Measurements from ENCODE around the gene F7.
"Not testable (repeated sequence)": the region's sequence is repeated elsewhere in the genome, so short reads cannot be mapped to it uniquely, and the experiment has no call there.

The F7 gene

DNA sequence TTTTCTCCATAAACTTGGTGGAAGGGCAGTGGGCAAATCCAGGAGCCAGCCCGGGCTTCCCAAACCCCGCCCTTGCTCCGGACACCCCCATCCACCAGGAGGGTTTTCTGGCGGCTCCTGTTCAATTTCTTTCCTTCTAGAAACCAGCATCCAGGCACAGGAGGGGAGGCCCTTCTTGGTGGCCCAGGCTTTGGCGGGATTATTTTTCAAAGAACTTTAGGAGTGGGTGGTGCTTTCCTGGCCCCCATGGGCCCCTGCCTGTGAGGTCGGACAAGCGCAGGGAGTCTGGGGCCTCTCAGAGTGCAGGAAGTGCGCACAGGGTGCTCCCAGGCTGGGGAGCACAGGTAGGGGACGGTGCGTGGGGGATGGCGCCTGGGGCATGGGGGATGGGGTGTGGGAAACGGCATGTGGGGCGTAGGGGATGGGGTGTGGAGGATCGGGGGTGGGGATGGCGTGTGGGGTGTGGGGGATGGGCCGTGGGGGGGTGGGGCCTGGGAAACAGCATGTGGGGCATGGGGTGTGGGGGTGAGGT is 396 bp downstream of the F7 start:
- no peak for DNase-seq

DNA sequence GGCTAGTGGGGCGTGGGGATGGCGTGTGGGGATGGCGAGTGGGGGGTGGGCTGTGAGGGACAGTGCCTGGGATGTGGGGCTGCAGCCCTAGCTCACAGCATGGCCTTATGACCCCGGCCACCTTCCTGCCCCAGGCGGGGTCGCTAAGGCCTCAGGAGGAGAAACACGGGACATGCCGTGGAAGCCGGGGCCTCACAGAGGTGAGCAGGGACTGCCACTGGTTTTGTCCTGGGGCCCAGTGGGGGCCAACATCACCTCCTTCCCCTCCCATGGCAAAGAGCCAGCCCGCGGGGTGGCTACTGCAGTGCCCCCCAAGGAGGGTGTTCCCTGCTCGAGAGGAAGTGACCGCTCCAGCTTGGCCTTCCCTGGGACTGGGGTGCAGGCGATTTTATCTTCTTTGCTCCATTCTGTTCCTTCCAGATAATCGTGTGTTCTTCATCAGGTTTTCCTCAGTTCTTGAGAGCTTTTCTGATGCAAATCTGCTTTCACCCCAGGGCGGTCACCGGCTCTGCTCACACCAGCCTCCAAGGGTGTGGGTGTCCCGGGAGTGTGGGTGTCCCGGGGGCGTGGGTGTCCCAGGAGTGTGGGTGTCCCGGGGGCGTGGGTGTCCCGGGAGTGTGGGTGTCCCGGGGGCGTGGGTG is 1.2 kb downstream of the F7 start:
- no peak for DNase-seq

DNA sequence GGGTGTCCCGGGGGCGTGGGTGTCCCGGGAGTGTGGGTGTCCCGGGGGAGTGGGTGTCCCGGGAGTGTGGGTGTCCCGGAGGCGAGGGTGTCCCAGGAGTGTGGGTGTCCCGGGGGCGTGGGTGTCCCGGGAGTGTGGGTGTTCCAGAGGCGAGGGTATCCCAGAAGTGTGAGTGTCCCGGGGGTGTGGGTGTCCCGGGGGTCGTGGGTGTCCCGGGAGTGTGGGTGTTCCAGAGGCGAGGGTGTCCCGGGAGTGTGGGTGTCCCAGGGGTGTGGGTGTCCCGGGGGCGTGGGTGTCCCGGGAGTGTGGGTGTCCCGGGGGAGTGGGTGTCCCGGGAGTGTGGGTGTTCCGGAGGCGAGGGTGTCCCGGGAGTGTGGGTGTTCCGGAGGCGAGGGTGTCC is 2.9 kb downstream of the F7 start:
- DNase-seq: not testable (repeated sequence)

DNA sequence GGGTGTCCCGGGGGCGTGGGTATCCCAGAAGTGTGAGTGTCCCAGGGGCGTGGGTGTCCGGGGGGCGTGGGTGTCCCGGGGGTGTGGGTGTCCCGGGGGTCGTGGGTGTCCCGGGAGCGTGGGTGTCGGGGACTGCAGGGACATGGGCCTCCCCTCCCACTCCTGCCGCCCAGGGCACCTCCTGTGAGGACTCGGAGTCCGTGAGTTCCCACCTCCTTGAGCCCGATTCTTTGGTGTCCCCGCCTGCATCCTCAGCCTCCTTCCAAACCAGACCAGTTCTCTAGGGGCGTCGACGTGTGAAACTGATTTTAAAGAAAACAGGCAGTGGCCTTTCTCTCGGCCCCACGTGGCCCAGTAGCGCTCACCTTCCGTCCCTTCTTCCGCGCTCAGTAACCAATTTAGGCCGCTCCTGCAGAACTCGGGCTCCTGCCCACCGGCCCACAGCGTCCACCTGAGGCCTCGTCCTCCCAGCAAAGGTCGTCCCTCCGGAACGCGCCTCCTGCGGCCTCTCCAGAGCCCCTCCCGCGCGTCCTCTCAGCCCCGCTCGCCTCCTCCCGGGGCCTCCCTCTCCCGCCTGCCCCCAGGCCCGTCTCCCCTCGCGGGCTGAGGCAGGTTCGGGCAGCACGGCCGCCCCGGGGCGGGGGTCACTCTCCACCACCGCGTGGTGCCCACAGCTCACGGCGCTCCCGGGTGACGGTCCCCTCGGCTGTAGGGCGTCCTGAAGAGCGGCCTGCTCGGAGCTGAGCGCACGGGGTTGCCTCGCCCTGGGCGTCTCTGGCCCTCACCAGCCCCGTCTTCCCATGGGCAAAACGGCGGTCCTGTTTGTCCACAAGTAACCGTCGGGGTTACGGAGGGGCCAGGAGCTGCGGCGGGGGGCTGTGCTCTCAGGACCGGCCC is 3.8 kb downstream of the F7 start:
- DNase-seq: no peak

DNA sequence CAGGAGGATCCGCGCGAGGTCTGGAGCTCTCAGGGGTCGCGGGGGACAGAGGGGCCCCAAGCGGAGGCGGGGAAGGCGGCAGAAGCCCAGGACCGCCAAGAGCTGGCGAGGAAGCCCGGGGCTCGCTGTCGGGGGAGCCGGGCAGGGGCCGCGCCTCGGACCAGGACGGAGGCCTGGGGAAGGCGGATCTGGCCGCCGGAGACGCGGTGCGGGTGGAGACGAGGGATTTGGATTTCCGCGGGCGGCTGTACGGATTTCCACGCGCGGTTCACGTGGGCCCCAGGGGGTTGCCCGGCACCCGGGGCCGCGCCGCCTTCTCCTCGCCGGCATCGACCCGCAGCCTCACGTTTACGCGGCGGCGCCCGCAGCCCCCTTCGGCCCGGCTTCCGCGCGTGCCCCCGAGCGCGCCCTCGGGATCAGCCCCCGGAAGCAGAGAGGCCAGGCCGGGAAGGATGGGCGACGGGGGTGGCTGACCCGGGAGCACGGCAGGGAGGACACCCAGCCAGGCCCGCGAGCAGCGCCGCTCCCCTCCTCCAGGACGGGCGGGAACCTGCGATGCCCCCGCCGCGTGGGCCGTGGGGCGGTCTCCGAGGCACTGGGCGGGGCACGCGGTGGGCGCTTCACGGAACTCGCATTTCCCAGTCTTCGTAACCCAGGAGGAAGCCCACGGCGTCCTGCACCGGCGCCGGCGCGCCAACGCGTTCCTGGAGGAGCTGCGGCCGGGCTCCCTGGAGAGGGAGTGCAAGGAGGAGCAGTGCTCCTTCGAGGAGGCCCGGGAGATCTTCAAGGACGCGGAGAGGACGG is 4.7 kb downstream of the F7 start:
- DNase-seq: peak; percentile 23

DNA sequence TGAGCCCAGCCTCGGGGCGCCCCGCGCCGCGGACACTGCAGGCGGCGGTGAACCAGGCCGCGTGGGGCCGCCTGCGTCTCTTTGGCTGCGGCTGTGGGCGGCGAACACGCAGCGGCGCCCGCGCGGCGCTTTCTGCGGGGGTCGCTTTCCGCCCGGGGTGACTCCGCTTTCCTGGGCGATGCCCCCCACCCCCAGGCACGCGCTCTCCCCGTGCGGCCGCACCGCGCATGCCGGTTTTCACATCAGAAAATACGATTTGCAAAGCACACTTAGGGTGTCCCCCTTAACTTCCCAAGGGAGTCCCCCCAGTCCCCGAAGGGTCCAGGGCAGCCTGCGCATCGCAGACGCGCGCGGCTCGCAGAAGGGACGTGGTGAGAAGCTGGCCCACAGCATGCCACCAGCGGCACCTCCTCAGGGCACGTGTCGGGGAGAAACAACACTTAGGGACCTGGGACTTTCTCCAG is 5.3 kb downstream of the F7 start:
- no peak for DNase-seq

DNA sequence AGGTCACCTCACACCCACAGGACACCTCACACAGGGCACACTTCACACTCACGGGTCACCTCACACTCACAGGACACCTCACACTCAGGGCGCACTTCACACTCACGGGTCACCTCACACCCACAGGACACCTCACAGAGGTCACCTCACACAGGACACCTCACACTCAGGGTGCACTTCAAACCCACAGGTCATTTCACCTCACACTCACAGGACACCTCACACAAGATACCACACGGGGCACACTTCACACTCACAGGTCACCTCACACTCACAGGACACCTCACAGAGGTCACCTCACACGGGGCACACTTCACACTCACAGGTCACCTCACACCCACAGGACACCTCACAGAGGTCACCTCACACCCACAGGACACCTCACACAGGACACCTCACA is 6.2 kb downstream of the F7 start:
- DNase-seq: not testable (repeated sequence)

DNA sequence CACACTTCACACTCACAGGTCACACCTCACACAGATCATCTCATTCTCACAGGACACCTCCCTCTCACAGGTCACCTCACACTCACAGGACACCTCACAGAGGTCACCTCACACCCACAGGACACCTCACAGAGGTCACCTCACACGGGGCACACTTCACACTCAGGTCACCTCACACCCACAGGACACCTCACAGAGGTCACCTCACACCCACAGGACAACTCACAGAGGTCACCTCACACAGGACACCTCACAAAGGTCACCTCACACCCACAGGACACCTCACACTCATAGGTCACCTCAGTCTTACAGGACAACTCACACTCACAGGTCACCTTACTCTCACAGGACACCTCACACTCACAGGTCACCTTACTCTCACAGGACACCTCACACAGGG is 6.9 kb downstream of the F7 start:
- DNase-seq: not testable (repeated sequence)

DNA sequence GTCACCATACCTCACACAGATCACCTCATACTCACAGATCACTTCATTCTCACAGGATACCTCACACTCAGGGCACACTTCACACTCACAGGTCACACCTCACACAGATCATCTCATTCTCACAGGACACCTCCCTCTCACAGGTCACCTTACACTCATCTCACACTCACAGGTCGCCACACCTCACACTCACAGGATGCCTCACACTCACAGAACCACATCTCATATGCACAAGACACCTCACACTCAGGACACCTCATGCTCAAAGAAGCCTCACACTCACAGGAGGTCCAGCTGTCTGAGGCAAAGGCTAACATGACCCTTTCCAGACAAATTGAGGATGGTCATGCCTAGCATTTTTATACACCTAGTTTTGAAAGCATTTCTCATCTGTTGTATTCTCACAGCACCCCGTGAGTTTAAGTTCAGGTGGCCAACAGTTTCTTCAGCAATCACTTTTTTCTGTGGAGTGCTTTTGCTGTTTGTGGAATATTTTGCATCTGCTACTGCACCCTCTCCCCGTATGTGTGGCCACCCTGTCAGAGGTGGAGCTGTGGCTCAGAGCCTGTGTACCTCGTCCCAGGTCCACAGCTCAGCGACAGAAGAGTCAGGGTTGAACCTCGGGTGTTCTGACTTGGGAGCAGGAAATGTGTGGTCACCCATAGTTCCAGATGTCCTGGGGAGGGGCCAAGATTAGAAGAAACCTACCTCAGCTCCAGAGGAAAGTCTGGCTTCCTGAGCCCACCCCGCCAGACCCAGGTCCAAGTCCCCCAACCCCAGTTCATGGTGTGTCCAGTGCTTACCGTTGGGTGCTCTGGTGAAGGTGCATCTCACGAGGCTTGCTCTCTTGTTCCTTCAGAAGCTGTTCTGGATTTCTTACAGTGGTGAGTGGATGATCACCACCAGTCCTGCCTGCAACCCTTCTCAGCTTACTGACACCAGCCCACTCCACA is 7.6 kb downstream of the F7 start:
- no peak for DNase-seq

DNA sequence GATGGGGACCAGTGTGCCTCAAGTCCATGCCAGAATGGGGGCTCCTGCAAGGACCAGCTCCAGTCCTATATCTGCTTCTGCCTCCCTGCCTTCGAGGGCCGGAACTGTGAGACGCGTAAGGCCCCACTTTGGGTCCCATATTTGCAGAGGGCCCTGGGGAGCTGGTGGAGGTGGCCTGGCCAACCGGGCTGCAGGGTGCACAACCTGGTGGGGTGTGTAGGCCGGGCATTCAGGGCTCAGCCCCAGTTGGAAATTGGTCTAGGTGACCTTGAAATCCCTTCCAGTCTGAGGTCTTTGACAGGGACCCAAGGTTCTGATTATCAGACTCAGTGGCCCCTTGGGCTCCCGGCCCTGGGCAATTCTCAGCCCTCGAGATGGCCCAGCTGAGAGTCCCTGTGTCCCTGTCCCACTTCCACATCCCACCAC is 8.3 kb downstream of the F7 start:
- DNase-seq: no peak

DNA sequence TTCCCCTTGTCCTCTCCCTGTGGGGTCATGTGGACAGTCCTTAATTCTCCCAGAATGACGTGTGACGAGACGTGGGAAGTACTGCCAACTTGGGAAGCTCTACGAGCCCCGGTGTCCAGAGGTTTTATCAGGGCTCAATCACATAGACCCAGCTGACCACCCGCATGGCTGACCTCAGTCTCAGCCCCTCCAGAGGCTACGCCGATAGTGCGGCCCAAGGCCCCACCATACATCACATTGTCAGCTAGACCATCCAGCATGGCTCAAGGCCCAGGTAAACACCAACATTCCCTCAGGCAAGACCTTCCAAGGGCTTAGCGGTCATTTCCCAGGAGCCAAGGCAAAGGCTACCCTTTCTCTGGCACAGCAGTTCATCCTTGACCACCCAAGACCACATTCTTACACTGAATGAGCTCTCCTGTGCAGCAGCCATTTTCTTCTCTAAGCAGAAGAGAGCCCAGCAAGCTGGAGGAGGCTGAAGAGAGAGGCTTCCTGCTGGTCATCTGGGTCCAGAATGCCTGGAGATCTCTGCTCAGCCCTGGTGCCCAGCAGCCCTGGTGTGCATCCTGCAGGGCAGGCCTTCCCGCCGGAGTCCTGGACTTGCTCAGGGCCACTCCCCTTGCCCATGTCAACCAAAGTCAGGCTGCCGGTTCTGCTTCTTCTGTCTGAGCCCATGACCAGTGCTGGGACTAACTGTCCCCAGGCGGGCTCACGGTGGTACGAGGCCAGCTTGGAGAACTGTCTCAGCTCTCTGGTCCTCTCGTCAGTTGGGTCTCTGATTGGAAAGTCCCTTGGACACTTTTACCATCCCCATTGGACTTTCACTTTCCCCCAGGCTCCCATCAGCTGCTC is 9.1 kb downstream of the F7 start:
- DNase-seq: no peak

DNA sequence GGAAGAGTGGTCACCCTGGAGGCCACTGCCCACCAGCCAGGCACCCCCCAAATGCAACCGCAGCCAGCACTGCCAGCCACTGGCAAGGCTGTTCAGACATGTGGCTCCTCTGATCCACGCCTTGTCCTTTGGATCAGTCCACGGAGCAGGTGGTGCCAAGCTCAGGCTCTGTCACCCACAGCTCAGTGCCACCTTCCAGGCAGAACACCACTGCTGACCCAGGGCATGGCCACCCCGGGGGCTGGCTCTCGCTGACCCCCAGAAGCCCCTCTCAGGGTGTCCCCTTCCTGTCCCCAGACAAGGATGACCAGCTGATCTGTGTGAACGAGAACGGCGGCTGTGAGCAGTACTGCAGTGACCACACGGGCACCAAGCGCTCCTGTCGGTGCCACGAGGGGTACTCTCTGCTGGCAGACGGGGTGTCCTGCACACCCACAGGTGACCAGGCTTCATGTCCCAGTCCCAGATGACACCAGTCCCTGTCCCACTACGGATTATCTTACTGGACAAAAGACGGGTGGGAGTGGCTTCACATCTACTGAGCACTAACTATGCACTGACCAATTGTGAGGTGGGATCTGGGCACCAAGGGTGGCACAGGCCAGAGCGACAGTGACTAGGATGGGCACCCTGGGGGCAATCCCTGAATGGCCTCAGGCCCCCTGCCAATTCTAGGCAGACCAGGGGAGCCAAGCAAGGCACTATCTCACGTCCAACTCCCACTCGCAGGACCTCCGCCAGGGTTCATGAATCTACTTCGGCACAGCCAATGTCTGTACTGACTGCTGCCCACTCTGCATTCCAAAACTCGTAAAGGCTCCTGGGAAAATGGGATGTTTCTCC is 10.0 kb downstream of the F7 start:
- DNase-seq: no peak

DNA sequence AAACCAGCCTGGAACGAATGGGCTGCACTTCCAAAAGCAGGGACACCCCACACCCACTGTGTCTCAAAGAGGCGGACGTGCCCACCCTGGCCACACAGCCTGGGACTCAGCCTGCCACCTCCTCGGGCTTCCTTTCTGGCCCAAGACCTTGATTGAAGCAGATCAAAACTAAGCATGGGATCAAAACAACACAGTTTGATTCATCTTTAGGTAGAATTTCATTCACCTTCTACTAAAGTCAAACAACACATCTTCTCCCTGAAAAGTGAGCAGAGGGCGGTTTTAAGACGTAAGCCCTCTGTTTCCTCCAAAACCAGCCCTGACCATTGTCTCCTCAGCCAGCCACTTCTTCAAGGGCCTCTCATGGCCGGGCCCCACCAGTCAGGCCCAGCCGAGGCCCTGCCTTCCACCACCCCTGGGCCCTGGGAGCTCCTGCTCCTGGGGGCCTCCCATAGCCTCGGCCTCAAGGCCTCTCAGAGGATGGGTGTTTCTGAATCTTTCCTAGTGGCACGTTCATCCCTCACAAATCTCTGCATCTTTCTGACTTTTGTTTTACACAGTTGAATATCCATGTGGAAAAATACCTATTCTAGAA is 10.7 kb downstream of the F7 start:
- DNase-seq: no peak

DNA sequence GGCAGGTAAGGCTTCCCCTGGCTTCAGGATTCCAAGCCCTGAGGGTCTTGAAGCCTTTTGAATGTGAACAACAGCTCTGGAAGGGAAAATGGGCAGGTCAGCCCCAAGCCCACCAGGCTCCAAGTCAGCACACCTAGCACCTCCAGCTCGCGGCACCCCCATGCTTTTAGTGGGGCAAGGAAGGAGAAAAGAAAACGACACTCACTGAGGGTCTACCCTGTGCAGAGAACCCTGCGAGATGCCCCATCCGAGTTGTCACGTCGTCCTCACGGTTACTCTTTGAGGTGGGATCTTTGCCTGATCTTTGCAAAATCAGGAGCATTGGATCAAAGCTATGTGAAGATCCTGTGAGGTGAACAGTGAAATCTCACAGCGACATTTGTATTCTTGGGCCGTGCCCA is 11.3 kb downstream of the F7 start:
- no peak for DNase-seq

DNA sequence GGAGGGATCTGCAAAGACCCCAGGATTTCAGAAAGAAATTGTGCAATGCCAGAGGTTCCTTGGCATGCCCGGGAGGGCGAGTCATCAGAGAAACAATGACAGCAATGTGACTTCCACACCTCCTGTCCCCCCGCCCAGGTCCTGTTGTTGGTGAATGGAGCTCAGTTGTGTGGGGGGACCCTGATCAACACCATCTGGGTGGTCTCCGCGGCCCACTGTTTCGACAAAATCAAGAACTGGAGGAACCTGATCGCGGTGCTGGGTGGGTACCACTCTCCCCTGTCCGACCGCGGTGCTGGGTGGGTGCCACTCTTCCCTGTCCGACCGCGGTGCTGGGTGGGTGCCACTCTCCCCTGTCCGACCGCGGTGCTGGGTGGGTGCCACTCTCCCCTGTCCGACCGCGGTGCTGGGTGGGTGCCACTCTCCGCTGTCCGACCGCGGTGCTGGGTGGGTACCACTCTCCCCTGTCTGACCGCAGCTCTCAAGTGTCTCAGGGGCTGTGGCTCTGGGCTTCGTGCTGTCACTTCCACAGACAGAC is 11.8 kb downstream of the F7 start:
- DNase-seq: no peak

DNA sequence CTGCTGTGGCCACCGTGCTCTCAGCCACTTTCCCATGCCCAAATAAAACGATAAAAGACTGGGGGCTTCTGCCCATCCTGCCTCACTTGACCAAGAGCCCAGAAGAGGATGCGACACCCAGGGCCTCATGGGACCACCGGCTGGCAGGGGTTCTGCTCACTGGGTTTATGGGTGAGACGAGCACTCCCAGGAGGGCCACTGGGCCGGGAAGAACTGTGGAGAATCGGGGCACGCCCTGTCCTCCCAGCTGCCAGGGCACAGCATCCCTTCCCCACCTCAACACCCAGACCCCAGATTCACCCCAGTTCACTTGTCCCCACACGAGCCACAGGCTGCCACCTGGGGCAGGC is 12.3 kb downstream of the F7 start:
- no peak for DNase-seq

DNA sequence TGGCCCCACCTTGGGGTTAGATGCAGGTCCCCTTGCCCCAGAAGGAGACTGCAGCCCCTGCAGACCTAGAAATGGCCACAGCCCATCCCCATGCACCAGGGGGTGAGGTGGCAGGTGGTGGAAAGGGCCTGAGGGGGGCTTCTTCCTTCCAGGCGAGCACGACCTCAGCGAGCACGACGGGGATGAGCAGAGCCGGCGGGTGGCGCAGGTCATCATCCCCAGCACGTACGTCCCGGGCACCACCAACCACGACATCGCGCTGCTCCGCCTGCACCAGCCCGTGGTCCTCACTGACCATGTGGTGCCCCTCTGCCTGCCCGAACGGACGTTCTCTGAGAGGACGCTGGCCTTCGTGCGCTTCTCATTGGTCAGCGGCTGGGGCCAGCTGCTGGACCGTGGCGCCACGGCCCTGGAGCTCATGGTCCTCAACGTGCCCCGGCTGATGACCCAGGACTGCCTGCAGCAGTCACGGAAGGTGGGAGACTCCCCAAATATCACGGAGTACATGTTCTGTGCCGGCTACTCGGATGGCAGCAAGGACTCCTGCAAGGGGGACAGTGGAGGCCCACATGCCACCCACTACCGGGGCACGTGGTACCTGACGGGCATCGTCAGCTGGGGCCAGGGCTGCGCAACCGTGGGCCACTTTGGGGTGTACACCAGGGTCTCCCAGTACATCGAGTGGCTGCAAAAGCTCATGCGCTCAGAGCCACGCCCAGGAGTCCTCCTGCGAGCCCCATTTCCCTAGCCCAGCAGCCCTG is 12.8 kb downstream of the F7 start:
- DNase-seq: no peak

DNA sequence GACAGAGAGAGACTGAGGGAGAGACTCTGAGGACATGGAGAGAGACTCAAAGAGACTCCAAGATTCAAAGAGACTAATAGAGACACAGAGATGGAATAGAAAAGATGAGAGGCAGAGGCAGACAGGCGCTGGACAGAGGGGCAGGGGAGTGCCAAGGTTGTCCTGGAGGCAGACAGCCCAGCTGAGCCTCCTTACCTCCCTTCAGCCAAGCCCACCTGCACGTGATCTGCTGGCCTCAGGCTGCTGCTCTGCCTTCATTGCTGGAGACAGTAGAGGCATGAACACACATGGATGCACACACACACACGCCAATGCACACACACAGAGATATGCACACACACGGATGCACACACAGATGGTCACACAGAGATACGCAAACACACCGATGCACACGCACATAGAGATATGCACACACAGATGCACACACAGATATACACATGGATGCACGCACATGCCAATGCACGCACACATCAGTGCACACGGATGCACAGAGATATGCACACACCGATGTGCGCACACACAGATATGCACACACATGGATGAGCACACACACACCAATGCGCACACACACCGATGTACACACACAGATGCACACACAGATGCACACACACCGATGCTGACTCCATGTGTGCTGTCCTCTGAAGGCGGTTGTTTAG is 13.7 kb downstream of the F7 start:
- no peak for DNase-seq
